Gastroesophageal sphincter (tissue), 3 donors: Measurements from ENCODE around the gene MECR.

Experiments used
- POLR2A ChIP-seq, 2 donors: fragments of 450-650 bp; IDR thresholded peaks; one replicate each; pipeline ENCODE4 v1.6.1; 2017; ENCODE audit warnings: antibody characterized with exemption in 2 of 2, mild to moderate bottlenecking in 2 of 2, moderate library complexity in 1 of 2
- TF ChIP-seq, protein P1 (sequence below), 4 experiments: fragments of 200-600 bp in 2 of 4; fragments of 450-650 bp in 2 of 4; sonication (generic) in 1 of 4; IDR thresholded peaks; one replicate each; pipeline ENCODE4 v1.5.1; 2017 to 2019; ENCODE audit warnings: antibody characterized with exemption in 4 of 4, mild to moderate bottlenecking in 2 of 4, moderate library complexity in 2 of 4

DNA sequence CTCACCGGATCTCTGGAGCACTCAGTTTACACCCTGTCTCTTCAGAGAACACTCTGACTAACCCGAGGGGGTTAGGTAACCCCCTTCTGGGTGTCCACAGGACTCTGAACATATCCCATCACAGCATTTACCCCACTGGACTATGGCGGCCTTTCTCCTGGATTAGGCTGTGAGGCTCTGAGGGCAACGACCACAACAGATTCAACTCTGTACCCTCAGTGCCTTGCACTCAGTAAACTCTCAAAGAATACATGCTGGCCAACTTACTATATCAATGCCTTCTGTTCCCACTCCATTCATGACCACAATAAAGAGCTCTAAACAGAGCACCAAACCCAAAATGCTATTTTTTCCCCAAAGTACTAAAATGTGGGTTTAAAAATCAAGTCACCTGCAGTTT lies 5.4 kb downstream of the MECR start:
- TF ChIP-seq, protein P1, sequence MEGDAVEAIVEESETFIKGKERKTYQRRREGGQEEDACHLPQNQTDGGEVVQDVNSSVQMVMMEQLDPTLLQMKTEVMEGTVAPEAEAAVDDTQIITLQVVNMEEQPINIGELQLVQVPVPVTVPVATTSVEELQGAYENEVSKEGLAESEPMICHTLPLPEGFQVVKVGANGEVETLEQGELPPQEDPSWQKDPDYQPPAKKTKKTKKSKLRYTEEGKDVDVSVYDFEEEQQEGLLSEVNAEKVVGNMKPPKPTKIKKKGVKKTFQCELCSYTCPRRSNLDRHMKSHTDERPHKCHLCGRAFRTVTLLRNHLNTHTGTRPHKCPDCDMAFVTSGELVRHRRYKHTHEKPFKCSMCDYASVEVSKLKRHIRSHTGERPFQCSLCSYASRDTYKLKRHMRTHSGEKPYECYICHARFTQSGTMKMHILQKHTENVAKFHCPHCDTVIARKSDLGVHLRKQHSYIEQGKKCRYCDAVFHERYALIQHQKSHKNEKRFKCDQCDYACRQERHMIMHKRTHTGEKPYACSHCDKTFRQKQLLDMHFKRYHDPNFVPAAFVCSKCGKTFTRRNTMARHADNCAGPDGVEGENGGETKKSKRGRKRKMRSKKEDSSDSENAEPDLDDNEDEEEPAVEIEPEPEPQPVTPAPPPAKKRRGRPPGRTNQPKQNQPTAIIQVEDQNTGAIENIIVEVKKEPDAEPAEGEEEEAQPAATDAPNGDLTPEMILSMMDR (IDR thresholded peaks at IDR 0.05), result no peak
- TF ChIP-seq POLR2A (IDR thresholded peaks at IDR 0.05), result no peak
